ENCODE data around the gene RIPK1. TPM values are rescaled to one million over a fixed set of nuclear protein-coding genes. Genes with fewer than 3 reads are reported as not detected.
"Not testable (repeated sequence)": the region's sequence is repeated elsewhere in the genome, so short reads cannot be mapped to it uniquely, and the experiment has no call there.

RIPK1 gene
- total RNA-seq (ENCODE audit: insufficient read depth, low replicate concordance) = 19.0 TPM

DNA sequence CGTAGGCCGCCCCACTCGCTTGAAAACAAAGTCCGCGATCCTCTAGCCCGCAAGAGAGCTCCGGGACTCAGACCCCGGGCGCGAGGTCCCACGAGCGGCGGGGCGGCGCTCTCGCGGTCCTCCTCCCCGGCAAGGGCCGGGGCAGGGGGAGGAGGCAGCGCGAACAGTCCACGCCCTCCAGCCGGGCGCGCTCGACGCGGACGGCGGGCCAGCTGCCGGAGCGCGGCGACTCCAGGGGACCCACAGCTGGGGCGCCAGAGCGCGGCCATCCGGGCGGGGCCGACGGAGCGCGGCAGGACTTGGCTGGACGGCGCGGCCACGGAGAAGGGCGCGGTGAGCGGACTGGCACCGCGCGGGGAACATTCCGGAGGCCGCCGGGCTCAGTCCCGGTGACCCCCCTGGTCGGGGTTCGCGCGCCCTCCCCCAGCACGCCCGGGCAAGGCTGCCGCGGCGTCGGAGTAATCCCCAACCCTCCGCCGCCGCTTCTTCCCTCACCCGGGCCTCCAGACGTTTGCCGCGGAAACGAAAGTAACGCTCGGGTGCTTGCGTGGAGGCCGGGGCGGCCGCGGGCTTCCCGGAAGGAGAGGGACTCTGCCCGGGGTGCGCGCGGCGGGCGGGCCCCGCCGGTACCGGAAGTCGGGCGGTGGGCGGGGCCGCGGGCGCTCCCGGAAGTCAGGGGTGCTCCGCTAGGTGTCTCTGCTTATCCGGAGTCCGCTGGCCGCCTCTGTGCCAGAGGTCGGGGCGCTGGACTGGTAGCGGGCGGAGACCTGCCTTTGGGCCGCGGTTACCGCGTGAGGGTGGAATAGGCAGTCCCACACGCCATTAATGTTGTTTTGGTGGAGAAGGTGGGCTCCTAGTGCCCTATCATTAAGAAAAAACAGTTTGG lies at the start of gene RIPK1:
Gene RIPK1 (plus strand): TSS at position 166 of the 886 bp plus-strand sequence. CDS start 8,330 bp downstream, outside the sequence.
- peak; percentile 91 for DNase-seq (ENCODE audit: low spot score)

DNA sequence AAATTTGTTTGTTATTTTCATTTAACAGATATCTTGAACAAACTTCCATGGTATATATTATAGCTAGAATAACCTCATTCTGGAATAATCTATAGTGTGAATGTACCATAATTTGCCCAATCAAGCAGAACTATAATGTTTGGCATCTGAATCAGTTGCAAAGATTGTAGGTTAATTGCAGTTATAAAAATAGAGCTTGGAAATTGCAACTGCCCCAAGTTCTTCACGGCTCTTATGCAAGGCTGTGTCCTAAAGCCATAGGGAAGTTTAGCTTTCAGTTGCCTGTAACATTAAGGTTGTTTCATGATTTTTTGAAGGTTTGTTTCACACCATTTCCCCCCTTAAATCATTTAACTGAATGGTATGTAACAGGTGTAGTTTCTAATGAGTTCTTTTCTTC lies 49.2 kb upstream of the RIPK1 start:
- DNase-seq (ENCODE audit: low spot score) = no peak

GRCh38 chr6:3019749-3020320 lies 48.5 kb upstream of the RIPK1 start:
- no peak for DNase-seq (ENCODE audit: low spot score)

DNA sequence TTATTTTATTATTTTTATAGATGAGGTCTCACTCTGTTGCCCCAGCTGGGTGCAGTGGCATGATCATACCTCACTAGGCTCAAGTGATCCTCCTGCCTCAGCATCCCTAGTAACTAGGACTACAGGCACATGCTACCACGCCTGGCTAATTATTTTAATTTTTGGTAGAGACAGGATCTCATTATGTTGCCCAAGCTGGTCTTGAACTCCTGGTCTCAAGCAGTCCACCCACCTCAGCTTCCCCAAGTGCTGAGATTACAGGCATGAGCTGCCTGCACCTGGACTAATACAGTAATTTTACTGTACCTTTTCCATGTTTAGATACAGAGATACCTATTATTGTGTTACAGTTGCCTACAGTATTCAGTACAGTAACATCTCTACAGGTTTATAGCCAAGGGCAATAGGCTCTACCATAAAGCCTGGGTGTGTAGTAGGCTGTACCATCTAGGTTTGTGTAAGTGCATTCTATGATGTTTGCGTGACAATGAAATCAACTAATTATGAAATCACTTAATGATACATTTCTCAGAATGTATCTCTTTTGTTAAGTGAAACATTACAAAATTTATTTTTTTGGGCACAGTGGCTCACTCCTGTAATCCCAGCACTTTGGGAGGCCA lies 47.2 kb upstream of the RIPK1 start:
- DNase-seq (ENCODE audit: low spot score) = not testable (repeated sequence)

DNA sequence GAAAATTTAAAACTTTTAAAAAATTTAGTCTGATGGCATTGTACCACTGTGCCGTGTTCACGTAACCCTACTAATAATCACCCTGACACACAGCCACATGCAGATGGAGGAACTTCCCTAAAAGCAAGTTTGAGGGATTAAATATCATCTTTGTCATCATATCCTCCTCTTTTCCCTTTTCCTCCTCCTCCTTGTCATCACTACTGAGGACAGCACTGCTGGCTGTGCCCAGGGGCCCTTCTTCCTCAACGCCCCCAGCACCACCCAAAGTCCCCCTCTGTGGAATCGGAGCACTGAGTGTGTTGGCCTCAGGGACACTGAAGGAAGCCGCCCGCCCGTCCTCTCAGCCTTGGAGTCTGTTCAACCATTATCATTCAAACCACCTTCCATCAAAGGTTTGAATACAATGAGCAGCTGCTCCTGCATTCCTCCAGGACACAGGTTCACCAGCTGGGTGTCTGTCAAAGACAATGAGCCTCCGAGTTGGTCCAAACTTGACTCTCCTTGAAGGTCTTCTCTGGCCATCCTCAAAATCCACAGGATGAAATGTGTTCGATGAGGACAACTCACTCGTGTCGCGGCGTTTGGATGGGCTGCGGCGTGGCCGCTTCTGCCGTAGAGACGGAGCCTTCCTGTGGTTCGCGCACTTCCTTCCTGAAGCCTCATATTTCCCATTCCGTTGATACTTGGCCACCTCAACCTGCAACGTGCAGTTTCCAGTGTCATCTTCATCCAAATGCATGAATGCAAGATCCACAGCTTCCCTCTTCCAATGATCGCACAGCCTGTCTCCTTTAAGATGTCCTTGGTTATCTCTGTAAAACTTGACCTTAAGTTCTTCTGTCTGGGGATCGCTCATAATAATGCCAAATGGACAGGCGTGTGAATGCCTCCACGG lies 45.3 kb upstream of the RIPK1 start:
- DNase-seq (ENCODE audit: low spot score) = no peak

DNA sequence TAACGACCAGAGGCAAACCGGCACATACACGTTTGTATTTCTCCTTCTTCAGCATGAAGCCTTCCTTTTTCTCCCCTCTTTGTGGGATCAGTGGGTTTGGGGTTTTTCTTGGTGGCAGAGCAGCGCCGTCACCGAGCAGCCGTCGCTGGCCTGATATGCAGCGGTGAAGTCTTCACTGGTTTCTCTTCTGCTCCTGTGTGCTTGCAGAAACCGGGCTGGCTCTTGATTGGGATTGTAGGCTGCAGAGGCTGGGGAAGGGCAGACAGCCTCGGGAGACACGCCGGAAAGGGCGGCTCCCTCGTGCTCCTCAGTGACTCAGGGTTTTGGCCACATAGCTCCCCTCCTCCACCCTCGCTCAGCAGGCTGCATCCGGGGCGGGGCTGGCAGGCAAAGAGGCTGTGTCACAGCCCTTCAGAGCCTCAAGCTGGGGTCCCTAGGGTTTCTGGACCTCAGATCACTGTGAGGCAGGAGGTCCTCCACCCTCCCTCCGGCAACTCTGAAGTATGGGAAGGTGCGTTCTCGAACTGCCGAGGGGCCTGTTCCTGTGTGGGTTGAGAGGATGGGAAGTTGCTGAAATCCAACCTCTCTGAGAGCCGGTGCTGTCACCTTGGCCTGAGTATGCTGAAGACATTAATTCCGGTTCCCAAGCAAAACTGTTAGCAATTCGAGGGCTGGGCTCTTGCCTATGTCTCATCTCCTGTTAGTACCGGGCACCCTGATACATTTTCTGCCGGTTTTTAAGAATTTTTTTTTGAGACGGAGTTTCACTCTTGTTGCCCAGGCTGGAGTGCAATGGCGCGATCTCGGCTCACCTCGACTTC lies 44.4 kb upstream of the RIPK1 start:
- DNase-seq (ENCODE audit: low spot score) = peak; percentile 92

DNA sequence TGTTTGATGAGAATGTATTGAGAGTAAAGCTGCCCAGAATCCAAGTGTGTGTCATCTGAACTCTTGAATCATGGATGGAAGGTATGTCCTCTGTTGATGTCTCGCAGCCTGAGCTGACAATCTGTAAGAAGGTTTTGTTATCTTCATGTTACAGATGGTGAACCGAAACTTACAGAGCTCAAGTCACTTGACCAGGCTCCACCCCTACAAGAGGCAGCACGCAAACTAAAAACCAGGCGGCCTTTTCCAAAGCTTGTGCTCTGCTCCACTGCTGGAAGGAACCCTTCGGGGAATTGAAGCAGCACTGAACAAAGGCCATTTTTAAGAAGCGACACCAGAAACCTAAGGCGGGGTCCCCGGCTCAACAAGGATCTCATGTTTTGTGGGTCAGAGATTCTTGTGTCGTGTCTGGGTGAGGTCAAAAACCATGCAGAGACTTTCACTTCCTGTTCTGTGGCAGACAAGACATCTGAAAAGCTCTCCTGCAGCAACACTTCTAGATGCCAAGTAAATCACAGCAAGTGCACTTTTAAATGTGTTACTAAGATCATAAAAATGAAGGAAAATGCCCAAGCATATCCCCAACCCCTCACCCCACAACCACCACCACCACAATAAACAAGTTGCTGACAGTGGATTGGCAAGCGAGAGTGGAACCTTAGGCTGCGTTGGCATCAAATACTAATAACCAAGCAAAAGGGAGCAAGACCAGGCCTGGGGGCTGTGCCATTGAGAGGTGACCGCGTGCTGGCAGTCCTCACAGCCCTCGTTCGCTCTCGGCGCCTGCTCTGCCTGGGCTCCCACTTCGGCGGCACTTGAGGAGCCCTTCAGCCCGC lies 41.3 kb upstream of the RIPK1 start:
- DNase-seq (ENCODE audit: low spot score) = peak; percentile 37

- not testable (repeated sequence) for DNase-seq (ENCODE audit: low spot score)
Observed at GRCh38 chr6:3028156-3028555, 40.1 kb upstream of the RIPK1 start.

- no peak for DNase-seq (ENCODE audit: low spot score)
Observed at GRCh38 chr6:3031857-3032640, 36.2 kb upstream of the RIPK1 start.

- DNase-seq (ENCODE audit: low spot score) = no peak
Observed at GRCh38 chr6:3032986-3033385, 35.3 kb upstream of the RIPK1 start.

DNA sequence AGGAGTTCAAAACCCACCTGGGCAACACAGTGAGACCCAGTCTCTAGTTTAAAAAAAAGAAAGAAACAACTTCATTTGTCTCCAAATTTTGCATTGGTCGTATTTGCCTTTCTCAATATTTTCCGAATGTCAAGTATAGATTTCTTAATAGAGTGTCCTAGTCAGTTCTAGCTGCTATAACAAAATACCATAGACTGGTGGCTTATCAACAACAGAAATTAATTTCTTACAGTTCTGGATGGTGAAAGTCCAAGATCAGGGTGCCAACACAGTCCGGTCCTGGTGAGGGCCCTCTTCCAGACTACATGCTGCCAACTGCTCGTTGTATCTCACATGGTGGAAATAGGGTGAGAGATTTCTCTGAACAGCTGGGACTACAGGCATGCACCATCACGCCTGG lies 34.6 kb upstream of the RIPK1 start:
- no peak for DNase-seq (ENCODE audit: low spot score)

- DNase-seq (ENCODE audit: low spot score) = no peak
Observed at GRCh38 chr6:3035397-3035796, 32.9 kb upstream of the RIPK1 start.

GRCh38 chr6:3036861-3037637 lies 31.2 kb upstream of the RIPK1 start:
- no peak for DNase-seq (ENCODE audit: low spot score)

- DNase-seq (ENCODE audit: low spot score) = no peak
Observed at GRCh38 chr6:3037638-3038365, 30.5 kb upstream of the RIPK1 start.

- DNase-seq (ENCODE audit: low spot score) = no peak
Observed at GRCh38 chr6:3039384-3039783, 28.9 kb upstream of the RIPK1 start.

- no peak for DNase-seq (ENCODE audit: low spot score)
Observed at GRCh38 chr6:3041147-3041546, 27.1 kb upstream of the RIPK1 start.

GRCh38 chr6:3041606-3042005 lies 26.7 kb upstream of the RIPK1 start:
- DNase-seq (ENCODE audit: low spot score) = no peak

All from umbilical cord (tissue), 2 donors.